Measurements from ENCODE around the gene PIK3R1. TPM values are rescaled to one million over a fixed set of nuclear protein-coding genes. Genes with fewer than 3 reads are reported as not detected.

Gene PIK3R1
- total and polyA plus RNA-seq, 10 of the 15 experiments (the other 5 are each of a cell fraction or from before 2014, with no cell fraction given), result 7.8 to 38.4 (median 15.7) TPM

- TF ChIP-seq PRDM15 (CRISPR knock-in tag; IDR thresholded peaks at IDR 0.05), result no peak
- TF ChIP-seq, protein P1, sequence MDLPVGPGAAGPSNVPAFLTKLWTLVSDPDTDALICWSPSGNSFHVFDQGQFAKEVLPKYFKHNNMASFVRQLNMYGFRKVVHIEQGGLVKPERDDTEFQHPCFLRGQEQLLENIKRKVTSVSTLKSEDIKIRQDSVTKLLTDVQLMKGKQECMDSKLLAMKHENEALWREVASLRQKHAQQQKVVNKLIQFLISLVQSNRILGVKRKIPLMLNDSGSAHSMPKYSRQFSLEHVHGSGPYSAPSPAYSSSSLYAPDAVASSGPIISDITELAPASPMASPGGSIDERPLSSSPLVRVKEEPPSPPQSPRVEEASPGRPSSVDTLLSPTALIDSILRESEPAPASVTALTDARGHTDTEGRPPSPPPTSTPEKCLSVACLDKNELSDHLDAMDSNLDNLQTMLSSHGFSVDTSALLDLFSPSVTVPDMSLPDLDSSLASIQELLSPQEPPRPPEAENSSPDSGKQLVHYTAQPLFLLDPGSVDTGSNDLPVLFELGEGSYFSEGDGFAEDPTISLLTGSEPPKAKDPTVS (IDR thresholded peaks at IDR 0.05; ENCODE audit: low read depth, low read length), result no peak
- no peak for TF ChIP-seq SPI1 (IDR thresholded peaks at IDR 0.05; ENCODE audit: borderline replicate concordance, insufficient read depth, low read depth, low read length)
- no peak for TF ChIP-seq RELB (IDR thresholded peaks at IDR 0.05; ENCODE audit: low read depth)
- no peak for TF ChIP-seq FOS (IDR thresholded peaks at IDR 0.05; ENCODE audit: borderline replicate concordance, extremely low read depth, insufficient read length)
- no peak for TF ChIP-seq ZNF622 (IDR thresholded peaks at IDR 0.05)
- TF ChIP-seq BACH1 (IDR thresholded peaks at IDR 0.05; ENCODE audit: borderline replicate concordance), result no peak
Measured at GRCh38 chr5:68250661-68251298, 35.2 kb downstream of the PIK3R1 start (continued).

All from GM12878 (cell line).